ENCODE results near the gene PRKN.

The PRKN gene

DNA sequence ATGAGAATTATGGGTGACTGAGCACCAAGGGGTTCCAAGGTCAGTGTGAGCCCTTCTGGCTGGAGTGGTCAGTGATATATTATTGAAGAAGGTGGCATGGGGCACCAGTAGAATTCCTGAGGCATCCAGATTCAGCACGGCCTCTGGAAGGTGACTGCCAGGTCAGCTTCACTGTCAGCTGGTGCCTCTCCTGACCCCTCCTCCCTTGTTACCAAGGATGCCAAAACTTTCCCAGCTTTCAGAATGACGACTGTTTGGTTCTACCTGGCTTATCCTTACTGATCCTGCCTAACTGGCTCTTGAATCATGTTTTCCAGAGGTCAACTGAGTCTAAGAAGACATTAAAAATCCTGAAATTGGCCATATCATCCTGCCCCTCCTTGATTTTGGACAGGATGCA is 1264.5 kb downstream of the PRKN start:
- H3K27me3 ChIP-seq (ENCODE audit: insufficient read depth, low read length): no peaks in the 10 kb centered on the region
- H3F3A ChIP-seq (ENCODE audit: insufficient read depth, low read length): no peaks in the 10 kb centered on the region
- no peak overlapping the region for H3K4me2 ChIP-seq (ENCODE audit: low read length)
- no peaks in the 10 kb centered on the region for H3K36me3 ChIP-seq (ENCODE audit: insufficient read depth, low read length)
- H4K20me1 ChIP-seq (ENCODE audit: insufficient read depth, low read length): no peaks in the 10 kb centered on the region
- no peak overlapping the region for H3K4me3 ChIP-seq (ENCODE audit: low read depth, low read length, poor library complexity, severe bottlenecking)
- H3K79me2 ChIP-seq (ENCODE audit: insufficient read depth, low read length): no peaks in the 10 kb centered on the region
- no peak overlapping the region for H3K9ac ChIP-seq (ENCODE audit: low read length)
- H3K4me1 ChIP-seq (ENCODE audit: insufficient read depth, low read length, severe bottlenecking): no peaks in the 10 kb centered on the region
- no peaks in the 10 kb centered on the region for H3K9me2 ChIP-seq (ENCODE audit: low read depth, low read length)
- no peaks in the 10 kb centered on the region for H3K9me3 ChIP-seq (ENCODE audit: low read length)
- no peak overlapping the region for H2AFZ ChIP-seq (ENCODE audit: low read length)
- H3K27ac ChIP-seq (ENCODE audit: low read depth, low read length, poor library complexity, severe bottlenecking): no peak overlapping the region
- no peak for TF ChIP-seq EZH2 (IDR thresholded peaks at IDR 0.05; ENCODE audit: borderline replicate concordance, low read length)
- TF ChIP-seq, protein P1, sequence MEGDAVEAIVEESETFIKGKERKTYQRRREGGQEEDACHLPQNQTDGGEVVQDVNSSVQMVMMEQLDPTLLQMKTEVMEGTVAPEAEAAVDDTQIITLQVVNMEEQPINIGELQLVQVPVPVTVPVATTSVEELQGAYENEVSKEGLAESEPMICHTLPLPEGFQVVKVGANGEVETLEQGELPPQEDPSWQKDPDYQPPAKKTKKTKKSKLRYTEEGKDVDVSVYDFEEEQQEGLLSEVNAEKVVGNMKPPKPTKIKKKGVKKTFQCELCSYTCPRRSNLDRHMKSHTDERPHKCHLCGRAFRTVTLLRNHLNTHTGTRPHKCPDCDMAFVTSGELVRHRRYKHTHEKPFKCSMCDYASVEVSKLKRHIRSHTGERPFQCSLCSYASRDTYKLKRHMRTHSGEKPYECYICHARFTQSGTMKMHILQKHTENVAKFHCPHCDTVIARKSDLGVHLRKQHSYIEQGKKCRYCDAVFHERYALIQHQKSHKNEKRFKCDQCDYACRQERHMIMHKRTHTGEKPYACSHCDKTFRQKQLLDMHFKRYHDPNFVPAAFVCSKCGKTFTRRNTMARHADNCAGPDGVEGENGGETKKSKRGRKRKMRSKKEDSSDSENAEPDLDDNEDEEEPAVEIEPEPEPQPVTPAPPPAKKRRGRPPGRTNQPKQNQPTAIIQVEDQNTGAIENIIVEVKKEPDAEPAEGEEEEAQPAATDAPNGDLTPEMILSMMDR (IDR thresholded peaks at IDR 0.05; ENCODE audit: low read length): no peak

DNA sequence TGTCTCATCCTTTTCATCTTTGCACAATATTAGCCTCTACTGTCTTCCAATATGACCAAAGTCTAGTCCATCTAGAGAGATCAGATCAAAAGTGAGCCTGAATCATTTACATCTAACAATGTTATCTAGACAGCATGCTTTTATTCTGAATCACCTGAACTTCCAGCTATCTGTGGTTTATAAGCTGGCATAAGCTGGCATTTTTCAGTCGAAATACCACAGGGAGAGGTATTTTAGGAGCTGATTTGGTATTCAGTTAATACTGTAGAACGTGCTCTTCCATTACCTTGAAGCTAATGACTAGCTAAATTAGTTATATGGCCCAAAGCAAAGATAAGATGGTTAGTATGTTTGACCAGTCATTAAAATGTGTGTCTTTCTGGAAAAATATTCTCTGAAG is 1265.4 kb downstream of the PRKN start:
- Histone ChIP-seq H2AFZ (ENCODE audit: low read length) (no peak overlapping the region), H3K27ac (ENCODE audit: low read depth, low read length, poor library complexity, severe bottlenecking) (no peak overlapping the region), H3K9ac (ENCODE audit: low read length) (no peak overlapping the region), H3K27me3 (ENCODE audit: insufficient read depth, low read length) (no peaks in the 10 kb centered on the region), H3K9me3 (ENCODE audit: low read length) (no peaks in the 10 kb centered on the region), H3K9me2 (ENCODE audit: low read depth, low read length) (no peaks in the 10 kb centered on the region), H3K79me2 (ENCODE audit: insufficient read depth, low read length) (no peaks in the 10 kb centered on the region), H3K4me3 (ENCODE audit: low read depth, low read length, poor library complexity, severe bottlenecking) (no peak overlapping the region), H3F3A (ENCODE audit: insufficient read depth, low read length) (no peaks in the 10 kb centered on the region), H3K4me2 (ENCODE audit: low read length) (no peak overlapping the region), H4K20me1 (ENCODE audit: insufficient read depth, low read length) (no peaks in the 10 kb centered on the region), H3K4me1 (ENCODE audit: insufficient read depth, low read length, severe bottlenecking) (no peaks in the 10 kb centered on the region), H3K36me3 (ENCODE audit: insufficient read depth, low read length) (no peaks in the 10 kb centered on the region)
- TF ChIP-seq EZH2 (IDR thresholded peaks at IDR 0.05; ENCODE audit: borderline replicate concordance, low read length): no peak
- TF ChIP-seq, protein P1 (IDR thresholded peaks at IDR 0.05; ENCODE audit: low read length): no peak

DNA sequence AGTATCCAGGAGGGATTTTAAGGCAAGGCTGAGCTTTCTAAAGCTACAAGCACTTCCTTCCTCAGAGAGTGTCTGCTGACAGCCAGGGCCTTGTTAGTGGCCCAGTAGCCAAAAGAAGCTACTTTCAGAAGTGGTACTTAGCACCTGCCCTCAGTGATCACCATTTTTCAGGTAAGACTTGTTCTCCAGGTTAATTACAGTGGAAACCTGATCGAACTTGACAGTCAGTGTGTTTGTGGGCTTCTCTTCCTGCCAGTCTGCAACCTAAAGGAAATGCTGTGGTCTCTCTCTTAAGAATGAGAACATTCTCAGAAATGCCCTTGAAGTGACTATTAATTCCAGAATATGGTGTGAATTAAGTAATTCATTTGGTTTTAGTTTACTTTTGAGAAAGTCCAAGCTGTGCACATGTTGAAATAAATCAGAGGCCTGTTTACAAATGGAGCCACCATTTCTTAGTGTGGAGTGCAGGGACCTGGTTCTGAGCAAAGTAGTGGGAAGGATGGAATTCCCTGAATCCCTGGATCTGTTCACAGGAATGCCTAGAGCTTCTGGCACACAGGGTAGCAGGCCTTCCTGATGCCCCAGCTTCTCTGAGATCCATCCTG is 1268.5 kb downstream of the PRKN start:
- Histone ChIP-seq H3K79me2 (ENCODE audit: insufficient read depth, low read length) (no peaks in the 10 kb centered on the region), H3K36me3 (ENCODE audit: insufficient read depth, low read length) (no peaks in the 10 kb centered on the region), H3K9me3 (ENCODE audit: low read length) (no peaks in the 10 kb centered on the region), H4K20me1 (ENCODE audit: insufficient read depth, low read length) (no peaks in the 10 kb centered on the region), H3K27me3 (ENCODE audit: insufficient read depth, low read length) (no peaks in the 10 kb centered on the region), H2AFZ (ENCODE audit: low read length) (no peak overlapping the region), H3K9me2 (ENCODE audit: low read depth, low read length) (no peaks in the 10 kb centered on the region), H3F3A (ENCODE audit: insufficient read depth, low read length) (no peaks in the 10 kb centered on the region), H3K4me2 (ENCODE audit: low read length) (no peak overlapping the region), H3K4me3 (ENCODE audit: low read depth, low read length, poor library complexity, severe bottlenecking) (no peak overlapping the region), H3K4me1 (ENCODE audit: insufficient read depth, low read length, severe bottlenecking) (no peaks in the 10 kb centered on the region), H3K27ac (ENCODE audit: low read depth, low read length, poor library complexity, severe bottlenecking) (no peak overlapping the region), H3K9ac (ENCODE audit: low read length) (no peak overlapping the region)
- TF ChIP-seq, protein P1 (IDR thresholded peaks at IDR 0.05; ENCODE audit: low read length): no peak
- TF ChIP-seq EZH2 (IDR thresholded peaks at IDR 0.05; ENCODE audit: borderline replicate concordance, low read length): no peak

Data from OCI-LY1 (cell line).